MCF 10A (cell line): ENCODE measurements around the gene EFCAB9. TPM values are rescaled to one million over a fixed set of nuclear protein-coding genes. Genes with fewer than 3 reads are reported as not detected.
A peak's percentile ranks its signal among the peaks of the same experiment; 100 is the strongest.

Experiments used
- BruUV-seq: library from RNA; stranded (reverse); fragments of 400-500 nt; replicated peaks from 2 replicates; lab custom pipeline; 2021; lab: Mats Ljungman, UMichigan
- CTCF ChIA-PET: fragments of 300-600 bp; sonication (Branson Sonifier 250); formaldehyde crosslinking; extraction: SDS; loops from one replicate; lab custom pipeline; 2021; ENCODE audit warnings: antibody characterized with exemption, inconsistent platforms; lab: Yijun Ruan, JAX
- POLR2A ChIA-PET: fragments of 300-600, 350-650 bp; sonication (Branson Sonifier 250); formaldehyde crosslinking; extraction: SDS; loops from one replicate; lab custom pipeline; 2020; ENCODE audit warnings: antibody characterized with exemption, inconsistent platforms; lab: Yijun Ruan, JAX
- DNase-seq: peaks from one replicate; pipeline ENCODE4 v3.0.0-alpha.2; 2018; ENCODE audit not compliant: unreplicated experiment
- H3K27ac Mint-ChIP-seq: one replicate; pipeline ENCODE4 v1.8.0; 2022; ENCODE audit warnings: mild to moderate bottlenecking, low read depth, mixed read lengths; ENCODE audit not compliant: unreplicated experiment
- H3K27me3 Mint-ChIP-seq: one replicate; pipeline ENCODE4 v1.8.0; 2022; ENCODE audit warnings: mixed read lengths; ENCODE audit not compliant: insufficient read depth, unreplicated experiment
- H3K36me3 Mint-ChIP-seq: one replicate; pipeline ENCODE4 v1.8.0; 2022; ENCODE audit warnings: mild to moderate bottlenecking, moderate library complexity, mixed read lengths; ENCODE audit not compliant: insufficient read depth, unreplicated experiment
- H3K4me1 Mint-ChIP-seq: one replicate; pipeline ENCODE4 v1.8.0; 2022; ENCODE audit warnings: mixed read lengths; ENCODE audit not compliant: insufficient read depth, unreplicated experiment
- H3K4me3 Mint-ChIP-seq: one replicate; pipeline ENCODE4 v1.8.0; 2022; ENCODE audit warnings: mild to moderate bottlenecking, moderate library complexity, mixed read lengths; ENCODE audit not compliant: unreplicated experiment
- H3K9me3 Mint-ChIP-seq: one replicate; pipeline ENCODE4 v1.8.0; 2022; ENCODE audit warnings: mixed read lengths; ENCODE audit not compliant: unreplicated experiment
- CTCF ChIP-seq: fragments of 200-600 bp; IDR thresholded peaks from one replicate; pipeline ENCODE4 v1.8.0; 2022; ENCODE audit warnings: antibody characterized with exemption, mild to moderate bottlenecking; ENCODE audit not compliant: unreplicated experiment
- intact Hi-C: fragments of 100-400 bp; cut with micrococcal nuclease; formaldehyde crosslinking; loops from 2 replicates; pipeline ENCODE4 v1.14.1; 2022
- total RNA-seq: library from RNA; stranded (reverse); gene quantifications from 2 replicates; pipeline ENCODE4 v1.2.3, GENCODE V29; 2022

The EFCAB9 gene
- total RNA-seq, 1 experiment from 2014 or later: not detected

DNA sequence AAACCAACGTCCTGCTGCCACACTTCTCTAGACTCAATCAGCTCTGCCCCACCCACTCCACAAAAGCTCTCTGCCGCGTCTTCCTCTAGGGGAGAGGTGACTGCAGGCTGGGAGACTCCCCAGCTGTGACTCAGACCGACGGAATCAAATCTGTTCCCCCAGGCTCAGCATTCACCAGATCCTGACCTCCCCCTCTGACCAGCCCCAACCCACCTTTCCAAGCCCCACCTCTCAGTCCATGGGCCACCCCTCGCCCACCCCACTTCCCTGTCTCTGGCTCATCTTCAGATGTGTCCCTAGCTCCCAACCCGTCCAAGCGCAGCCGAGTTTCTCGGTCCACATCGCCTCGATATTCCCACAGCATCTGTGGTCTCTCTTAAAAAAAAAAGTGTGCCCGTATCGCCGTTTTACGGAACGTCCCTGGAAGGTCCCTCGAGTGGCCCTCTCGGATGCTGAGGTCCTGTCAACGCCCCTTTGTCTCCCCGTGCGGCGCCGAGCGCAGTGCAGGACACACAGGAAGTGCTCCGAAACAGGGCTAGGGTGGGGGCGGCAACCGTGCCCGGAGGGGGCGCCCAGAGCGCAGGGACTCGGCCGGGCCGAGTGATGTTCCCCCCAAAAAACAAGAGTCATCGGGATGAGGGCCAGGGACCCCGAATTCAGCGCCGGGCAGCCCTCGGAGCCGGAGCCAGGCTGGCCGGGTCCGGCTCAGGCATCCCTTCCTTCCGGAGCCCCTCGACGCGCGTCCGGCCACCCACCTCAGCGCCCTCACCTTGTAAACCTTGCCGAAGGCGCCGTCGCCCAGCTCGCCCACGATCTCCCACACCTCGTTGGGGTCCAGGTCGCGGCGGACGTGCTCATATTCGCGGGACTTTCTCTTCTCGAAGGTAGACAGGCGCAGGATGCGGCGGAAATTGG, 6.6 kb upstream of the EFCAB9 start:
- ChIA-PET POLR2A (interaction anchor here (0.6 to 5.2 kb wide), 30 partner anchors 11 to 827 kb away, joined by 3 to 38 read pairs (median 3); partner anchors contain the start of genes FBXW11 and UBTD2), CTCF (interaction anchor here (0.6 to 12.7 kb wide), 28 partner anchors 11 to 999 kb away, joined by 3 to 259 read pairs (median 5); partner anchors contain the start of genes FBXW11 and UBTD2)
- H3K27ac Mint-ChIP-seq: peak overlapping the region; percentile 43
- no peak for TF ChIP-seq CTCF
- peaks cover 24% of the 10 kb centered on the region for H3K4me1 Mint-ChIP-seq
- H3K36me3 Mint-ChIP-seq: peaks cover 10% of the 10 kb centered on the region
- intact Hi-C loops: loop anchor here (1.0 to 5.0 kb wide), 10 partner anchors 13 to 769 kb away; partner anchors contain the start of genes FBXW11, FGF18, SH3PXD2B and UBTD2
- no peaks in the 10 kb centered on the region for H3K27me3 Mint-ChIP-seq
- peak; percentile 91 for DNase-seq
- BruUV-seq: TSS peak; percentile 40
- peak overlapping the region; percentile 87 for H3K4me3 Mint-ChIP-seq
- no peaks in the 10 kb centered on the region for H3K9me3 Mint-ChIP-seq

- Mint-ChIP-seq H3K36me3 (peaks cover 3% of the 10 kb centered on the region), H3K27me3 (no peaks in the 10 kb centered on the region), H3K9me3 (no peaks in the 10 kb centered on the region), H3K27ac (peak within 1 kb of the TSS; percentile 43), H3K4me1 (peaks cover 24% of the 10 kb centered on the region), H3K4me3 (peak within 1 kb of the TSS; percentile 87)
- no TSS peak for BruUV-seq
- CTCF ChIA-PET: interaction anchor here (0.6 to 12.7 kb wide), 74 partner anchors 9 to 414 kb away, joined by 3 to 259 read pairs (median 4); partner anchors contain the start of genes FBXW11 and UBTD2
- peak; percentile 98 for TF ChIP-seq CTCF
- peak; percentile 95 for DNase-seq
- intact Hi-C loops: loop anchor here (1.0 to 5.0 kb wide), 10 partner anchors 14 to 769 kb away; partner anchors contain the start of genes FBXW11, FGF18, SH3PXD2B and UBTD2
- POLR2A ChIA-PET: interaction anchor here (0.7 to 5.2 kb wide), 20 partner anchors 10 to 800 kb away, joined by 3 to 38 read pairs (median 4); partner anchors contain the start of genes FBXW11, NPM1 and UBTD2
Observed at GRCh38 chr5:172188033-172188892, 5.7 kb upstream of the EFCAB9 start, which contains the start of gene STK10. Gene STK10, minus strand, starts transcription at chr5:172188224. Its CDS starts 182 bp downstream, at chr5:172188042.

DNA sequence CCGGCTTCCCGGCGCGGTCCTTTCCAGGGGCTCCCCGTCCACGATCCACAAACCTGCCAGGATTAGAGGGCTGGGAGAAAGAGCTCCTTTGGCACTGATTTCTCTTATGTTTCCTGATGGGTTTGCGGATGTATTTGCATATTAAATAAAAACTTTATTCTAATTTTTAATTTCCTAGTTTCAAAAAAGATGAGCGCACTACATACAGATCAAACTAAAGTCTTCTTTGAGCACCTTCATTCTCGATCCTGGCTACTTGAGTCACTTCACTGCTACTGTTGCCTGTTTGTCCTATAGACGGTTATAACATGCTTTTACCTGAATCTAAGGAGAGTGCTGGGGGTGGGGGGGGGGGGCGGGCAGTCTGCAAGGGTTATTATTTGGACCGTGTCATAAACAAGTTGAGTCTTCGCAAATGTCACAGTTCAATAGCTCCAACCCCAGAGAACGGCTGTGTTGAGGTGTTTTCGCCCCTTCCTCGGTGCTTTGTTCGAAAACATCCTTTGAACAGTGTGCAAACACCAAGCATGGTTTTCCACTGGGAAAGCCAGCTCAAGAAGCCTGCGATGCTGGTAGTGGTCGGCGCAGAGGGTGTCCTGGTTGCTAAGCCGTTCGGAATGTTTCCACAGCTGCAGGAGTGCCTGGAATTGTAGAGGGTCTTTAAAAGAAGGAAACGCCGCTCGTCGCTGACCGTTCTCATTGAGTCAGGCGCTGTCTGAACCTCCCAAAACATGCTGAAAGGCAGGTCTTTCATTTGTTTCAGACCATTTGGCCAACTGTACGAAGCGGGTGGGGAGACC, 4.9 kb upstream of the EFCAB9 start:
- intact Hi-C loops: loop anchor here (1.0 to 5.0 kb wide), 10 partner anchors 15 to 770 kb away; partner anchors contain the start of genes FBXW11, FGF18, SH3PXD2B and UBTD2
- peak overlapping the region; percentile 87 for H3K4me3 Mint-ChIP-seq
- no peak for DNase-seq

More for the DNA sequence above, 4.9 kb upstream of the EFCAB9 start:
- CTCF ChIA-PET: interaction anchor here (0.6 to 12.7 kb wide), 77 partner anchors 9 to 413 kb away, joined by 3 to 259 read pairs (median 4); partner anchors contain the start of genes FBXW11 and UBTD2
- TF ChIP-seq CTCF: no peak
- H3K27me3 Mint-ChIP-seq: no peaks in the 10 kb centered on the region
- H3K4me1 Mint-ChIP-seq: peaks cover 24% of the 10 kb centered on the region
- POLR2A ChIA-PET: interaction anchor here (0.6 to 5.2 kb wide), 17 partner anchors 10 to 801 kb away, joined by 3 to 38 read pairs (median 4); partner anchors contain the start of genes FBXW11, NPM1 and UBTD2
- no peak overlapping the region for H3K27ac Mint-ChIP-seq
- no peaks in the 10 kb centered on the region for H3K36me3 Mint-ChIP-seq
- BruUV-seq: no TSS peak
- H3K9me3 Mint-ChIP-seq: no peaks in the 10 kb centered on the region
